GM10266 (cell line): ENCODE results near the gene KLHL17.

ENCODE experiments used
- DNase-seq: peaks from one replicate; pipeline ENCODE4 v3.0.0; 2012; ENCODE audit errors: extremely low spot score
- CTCF ChIP-seq: IDR thresholded peaks from 2 replicates; pipeline ENCODE4 v1.5.1; 2012; ENCODE audit warnings: mild to moderate bottlenecking, low read depth; ENCODE audit not compliant: control insufficient read depth, insufficient read depth; ENCODE audit errors: missing control alignments

The KLHL17 gene

GRCh38 chr1:970242-970972, 10.0 kb downstream of the KLHL17 start:
- TF ChIP-seq CTCF = no peak
- DNase-seq = no peak

- DNase-seq = no peak
- TF ChIP-seq CTCF = no peak
Measured at GRCh38 chr1:970973-971730, 10.8 kb downstream of the KLHL17 start.

GRCh38 chr1:971751-972506, 11.5 kb downstream of the KLHL17 start:
- TF ChIP-seq CTCF = no peak
- no peak for DNase-seq

- DNase-seq = no peak
Measured at GRCh38 chr1:972726-973458, 12.5 kb downstream of the KLHL17 start.

GRCh38 chr1:973459-974292, 13.3 kb downstream of the KLHL17 start:
- no peak for TF ChIP-seq CTCF
- DNase-seq = no peak

More at GRCh38 chr1:972726-973458, 12.5 kb downstream of the KLHL17 start:
- no peak for TF ChIP-seq CTCF

- DNase-seq = no peak
Measured at GRCh38 chr1:974293-974640, 13.9 kb downstream of the KLHL17 start.

More at GRCh38 chr1:974293-974640, 13.9 kb downstream of the KLHL17 start:
- no peak for TF ChIP-seq CTCF
